HPDE6-E6E7 (cell line): ENCODE results near the gene EPHA2.
A peak's percentile ranks its signal among the peaks of the same experiment; 100 is the strongest.
"Not testable (repeated sequence)": the region's sequence is repeated elsewhere in the genome, so short reads cannot be mapped to it uniquely, and the experiment has no call there.

ENCODE experiments used
- DNase-seq: peaks from one replicate; pipeline ENCODE4 v3.0.0; 2011; ENCODE audit warnings: missing footprints; ENCODE audit errors: extremely low spot score

The EPHA2 gene

DNA sequence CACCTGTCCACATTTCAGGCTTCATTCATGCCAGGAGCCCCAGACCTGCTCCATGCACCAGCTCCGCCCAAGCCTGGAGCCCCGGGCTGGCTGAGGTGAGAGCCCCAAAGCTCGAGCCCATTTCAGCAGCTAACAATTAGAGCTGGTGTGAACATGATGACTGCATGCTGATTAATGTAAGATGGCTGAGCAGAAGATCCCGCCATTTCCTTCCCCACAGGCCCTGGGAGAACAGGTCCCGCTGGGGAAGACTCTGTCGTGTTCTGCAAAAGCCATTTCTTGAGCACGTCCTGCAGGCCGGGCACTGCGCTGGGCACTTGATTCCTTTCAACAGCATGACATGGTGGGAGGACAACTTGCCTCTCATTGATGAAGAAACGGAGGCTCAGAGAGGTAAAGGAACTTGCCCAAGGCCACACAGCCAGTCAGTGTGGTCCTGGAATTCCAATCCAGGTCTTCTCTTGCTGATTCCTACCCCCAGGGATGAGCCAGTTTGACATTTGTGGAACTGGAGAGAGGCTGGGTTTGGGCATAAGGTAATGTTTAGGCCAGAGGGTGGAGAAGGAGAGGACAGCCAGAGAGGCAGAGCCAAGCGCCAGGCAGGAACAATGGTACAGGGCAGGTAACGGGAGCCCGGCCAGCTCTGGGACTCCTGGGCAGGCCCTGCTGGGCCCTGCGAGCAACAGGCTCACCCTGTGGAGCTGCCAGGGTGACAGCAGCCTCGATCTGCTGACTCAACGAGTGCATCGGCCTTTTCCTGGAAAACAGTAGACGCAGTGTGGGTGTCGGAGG is 28.1 kb upstream of the EPHA2 start:
- no peak for DNase-seq

- DNase-seq, result peak; percentile 76
These were observed 27.3 kb upstream of the EPHA2 start for GRCh38 chr1:16183179-16183578.

DNA sequence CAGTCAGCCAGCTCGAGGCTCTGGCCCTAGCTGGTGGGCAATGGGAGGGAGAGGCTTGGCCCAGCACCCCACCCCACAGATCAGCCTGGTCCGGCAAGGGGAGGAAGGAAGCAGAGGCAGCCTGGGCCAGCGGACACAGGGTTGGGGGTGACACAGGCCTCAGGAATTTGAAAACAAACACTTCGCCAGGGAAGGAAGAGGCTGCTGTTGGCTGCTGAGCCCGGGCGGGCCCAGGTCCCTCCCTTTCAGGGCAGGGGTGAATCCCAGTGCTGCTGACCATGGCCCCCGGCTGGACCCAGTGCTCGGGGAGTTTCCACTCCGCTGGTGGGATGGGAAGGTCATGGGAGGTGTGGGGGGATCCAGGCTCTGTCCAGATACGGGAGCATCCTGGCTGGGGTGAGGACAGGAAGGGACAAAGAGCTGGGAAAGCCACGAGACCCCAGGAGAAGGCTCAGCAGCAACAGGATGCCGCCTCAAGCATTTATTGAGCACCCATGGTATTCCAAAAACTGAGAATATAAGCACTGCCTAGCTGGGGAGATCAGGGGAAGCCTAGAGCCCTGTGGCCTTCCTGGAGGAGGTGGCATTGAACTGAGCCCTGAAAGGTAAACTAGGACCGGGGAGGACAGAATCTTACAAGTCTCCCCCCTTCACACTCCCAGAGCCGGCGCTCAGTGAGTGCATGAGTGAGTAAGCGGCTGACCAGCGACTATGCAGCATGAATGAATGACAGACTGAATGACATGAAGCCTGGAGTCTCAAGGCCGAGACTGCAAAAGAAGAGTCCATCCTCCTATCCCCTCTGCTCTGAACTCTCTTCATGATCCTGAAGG is 26.2 kb upstream of the EPHA2 start:
- peak; percentile 72 for DNase-seq

DNA sequence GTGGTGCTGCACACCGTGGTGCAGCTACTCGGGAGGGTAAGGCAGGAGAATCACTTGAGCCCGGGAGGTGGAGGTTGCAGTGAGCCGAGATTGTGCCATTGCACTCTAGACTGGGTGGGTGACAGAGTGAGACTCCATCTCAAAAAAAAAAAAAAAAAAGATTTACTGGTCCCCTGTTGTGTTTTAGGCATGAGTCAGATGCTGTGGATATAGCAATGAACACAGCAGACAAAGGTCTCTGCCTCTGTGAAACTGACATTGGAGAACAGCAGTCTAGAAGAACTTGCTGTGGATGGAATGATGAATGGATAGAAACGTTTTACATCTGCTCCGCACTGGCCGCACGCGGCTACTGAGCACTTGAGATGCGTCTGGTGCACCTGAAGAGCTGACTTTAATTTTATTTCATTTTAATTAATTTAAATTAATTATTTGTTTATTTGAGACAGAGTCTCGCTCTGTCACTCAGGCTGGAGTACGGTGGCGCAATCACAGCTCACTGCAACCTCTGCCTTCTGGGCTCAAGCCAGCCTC is 24.5 kb upstream of the EPHA2 start:
- no peak for DNase-seq

GRCh38 chr1:16178596-16179497 is 23.0 kb upstream of the EPHA2 start:
- DNase-seq, result no peak

DNA sequence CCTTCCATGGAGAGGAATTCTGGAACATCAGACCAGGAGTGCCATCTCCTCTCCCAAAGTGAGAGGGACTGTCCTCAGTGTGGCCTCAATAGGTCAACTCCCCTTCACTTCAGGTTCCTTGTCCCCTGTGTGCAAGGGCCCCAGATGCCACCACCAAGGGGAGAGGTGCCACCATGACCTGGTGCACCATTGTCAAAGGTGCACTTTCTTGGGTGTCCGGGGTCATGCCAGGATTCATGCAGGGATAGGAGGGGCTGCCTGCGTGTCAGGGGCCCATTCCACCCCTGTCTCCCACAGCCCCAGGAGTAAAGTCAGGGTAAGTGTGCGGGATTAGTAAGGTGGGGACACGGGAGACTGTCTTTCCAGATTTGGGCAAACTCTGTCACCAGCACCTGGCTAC is 21.4 kb upstream of the EPHA2 start:
- no peak for DNase-seq

DNA sequence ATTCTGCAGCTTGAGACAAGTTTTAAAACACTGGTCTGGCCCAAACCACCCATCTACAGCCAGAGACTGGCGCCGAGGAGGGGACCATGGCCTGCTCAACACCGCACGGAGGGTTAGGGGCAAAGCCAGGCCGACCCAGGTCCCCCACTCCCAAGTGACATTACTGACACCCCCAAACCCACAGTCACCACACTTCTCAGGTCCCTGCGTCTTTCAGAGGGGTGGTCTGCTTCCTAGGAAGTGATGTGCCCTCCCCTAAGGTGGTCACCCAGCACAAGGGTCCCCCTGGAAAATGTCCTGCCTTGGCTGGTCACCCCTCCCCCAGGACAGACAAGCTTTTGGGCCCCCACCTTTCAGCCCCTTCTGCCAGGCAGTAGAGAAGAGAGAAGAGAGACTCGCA is 20.8 kb upstream of the EPHA2 start:
- no peak for DNase-seq

DNA sequence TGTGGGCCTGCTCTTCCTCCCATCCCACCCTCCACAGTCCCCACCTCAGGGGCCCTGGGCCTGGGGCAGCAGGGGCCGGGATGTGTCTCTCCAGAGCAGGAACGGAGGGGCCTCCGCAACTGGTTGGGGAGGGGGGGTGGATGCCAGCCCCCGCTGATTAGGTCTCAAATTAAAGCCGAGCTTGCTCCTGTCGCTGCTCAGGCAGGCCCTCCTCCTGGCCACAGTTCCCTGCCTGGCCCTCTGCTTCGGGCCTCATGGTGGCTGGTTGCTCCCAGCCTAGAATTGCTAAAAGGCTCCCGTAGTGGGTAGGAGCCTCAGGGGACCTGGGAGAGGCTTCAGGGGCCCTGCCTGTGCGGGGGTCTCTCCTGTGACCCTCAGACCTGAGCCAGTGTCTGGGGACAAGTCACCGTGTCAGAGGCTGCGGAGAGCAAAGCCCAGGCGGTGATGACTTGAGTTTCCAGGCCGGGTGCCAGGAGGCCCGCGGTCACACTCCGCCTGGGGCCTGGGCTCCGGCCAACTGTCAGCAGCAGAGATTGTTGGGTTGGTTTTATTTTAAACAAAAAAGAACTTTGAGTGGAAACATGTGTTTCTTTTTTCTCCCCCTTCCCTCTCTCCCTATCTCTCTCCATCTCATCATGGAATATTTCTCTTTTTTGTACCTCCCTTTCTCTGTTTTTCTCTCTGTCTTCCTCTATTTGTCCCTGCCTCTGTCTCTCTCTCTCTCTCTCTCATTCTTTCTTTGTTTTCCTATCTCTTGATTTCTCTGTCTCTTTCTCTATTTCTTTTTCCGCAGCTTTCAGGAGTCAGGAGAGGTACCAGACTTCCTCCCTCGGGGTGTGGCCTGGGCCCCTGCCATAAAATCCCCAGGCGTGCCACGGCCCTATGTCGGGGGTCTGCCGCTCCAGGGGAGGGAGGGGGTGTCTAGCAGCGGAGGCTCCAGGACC is 20.0 kb upstream of the EPHA2 start:
- no peak for DNase-seq

GRCh38 chr1:16174886-16175598 is 19.2 kb upstream of the EPHA2 start:
- no peak for DNase-seq

- DNase-seq, result no peak
These were observed 18.5 kb upstream of the EPHA2 start for GRCh38 chr1:16174261-16174868.

DNA sequence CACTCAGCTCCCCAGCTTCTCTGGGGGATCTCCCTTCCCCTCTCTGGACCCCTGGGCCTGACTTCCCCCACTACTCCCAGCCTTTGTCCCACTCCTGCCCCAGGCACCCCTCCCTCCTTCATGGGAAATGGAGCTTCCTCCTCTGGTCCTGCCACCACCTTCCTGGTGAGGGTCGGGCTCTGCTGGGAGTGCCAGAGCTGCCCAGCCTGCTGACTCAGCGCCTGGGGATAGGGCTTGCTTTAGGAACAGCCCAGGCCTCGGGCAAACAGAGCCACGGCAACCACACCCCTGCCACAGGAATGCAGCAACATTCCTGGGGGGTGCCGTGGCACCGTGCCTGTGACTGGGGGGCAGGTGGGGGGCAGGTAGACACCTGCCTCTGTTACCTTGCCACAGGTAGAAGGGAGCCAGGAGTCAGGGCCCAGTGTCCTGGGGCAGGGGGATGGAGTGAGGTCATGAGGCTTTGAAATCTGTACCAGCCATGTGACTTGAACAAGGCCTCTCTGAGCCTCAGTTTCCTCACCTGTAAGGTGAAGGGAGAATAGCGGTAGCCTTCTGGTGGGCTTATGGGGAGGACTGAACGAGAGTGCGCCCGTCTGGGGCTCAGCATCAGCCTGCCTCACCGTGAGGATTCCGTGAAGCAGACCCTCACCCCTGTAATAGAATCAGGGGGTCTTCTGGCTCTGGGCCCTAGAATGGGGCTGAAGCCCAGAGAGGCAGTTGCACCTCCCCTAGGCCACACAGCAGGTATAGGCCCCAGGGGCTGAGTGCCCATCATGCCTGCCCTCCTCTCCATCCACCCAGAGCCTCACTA is 17.8 kb upstream of the EPHA2 start:
- DNase-seq, result peak; percentile 92

DNA sequence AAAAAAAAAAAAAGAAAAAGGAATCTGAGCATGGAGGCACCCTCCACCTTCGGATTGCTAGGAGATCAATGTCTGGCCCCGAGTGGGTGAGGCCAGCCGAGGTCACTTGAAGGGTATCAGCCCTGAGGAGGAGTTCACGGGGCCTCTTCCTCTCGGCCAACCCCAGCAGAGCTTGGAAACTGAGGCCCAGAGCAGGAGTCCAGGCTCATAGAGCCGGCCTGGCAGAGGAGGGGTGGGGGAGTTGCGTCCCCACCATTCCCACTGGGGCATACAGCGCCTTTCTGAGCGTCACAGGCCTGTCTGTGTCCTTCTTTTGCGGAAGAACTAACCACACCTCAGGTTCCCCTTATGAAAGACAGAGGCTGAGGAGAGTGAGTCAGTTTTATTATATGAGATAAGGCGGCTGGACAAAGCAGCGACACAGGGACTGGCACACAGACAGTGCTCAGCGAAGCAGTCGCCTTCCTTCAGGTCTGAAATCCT is 17.1 kb upstream of the EPHA2 start:
- no peak for DNase-seq

DNA sequence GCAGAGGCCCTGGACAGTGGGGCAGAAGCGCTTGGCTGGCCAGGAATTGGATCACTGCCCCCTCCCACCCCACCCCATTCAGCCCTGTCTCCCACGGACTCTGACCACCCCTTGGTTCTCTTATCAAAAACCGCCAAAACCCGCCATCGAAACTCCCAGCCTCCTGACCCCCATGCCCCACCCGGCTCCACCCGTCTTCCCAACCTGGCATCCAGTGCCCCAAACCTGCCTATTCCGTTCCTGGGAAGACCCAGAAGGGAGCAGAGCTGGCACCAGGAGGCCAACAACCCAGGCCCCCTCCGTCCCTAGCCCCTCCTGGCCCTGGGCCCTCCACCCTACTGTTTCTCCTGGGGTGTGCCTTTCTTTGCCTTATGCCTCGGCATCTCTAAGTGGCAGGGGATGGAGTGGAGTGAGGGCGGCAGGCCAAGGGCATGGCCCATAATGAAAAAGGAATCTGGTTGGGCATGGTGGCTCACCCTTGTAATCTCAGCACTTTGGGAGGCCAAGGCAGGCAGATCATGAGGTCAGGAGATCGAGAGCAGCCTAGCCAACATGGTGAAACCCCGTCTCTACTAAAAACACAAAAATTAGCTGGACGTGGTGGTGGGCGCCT is 16.5 kb upstream of the EPHA2 start:
- DNase-seq, result no peak

GRCh38 chr1:16171314-16172151 is 15.7 kb upstream of the EPHA2 start:
- DNase-seq, result no peak

DNA sequence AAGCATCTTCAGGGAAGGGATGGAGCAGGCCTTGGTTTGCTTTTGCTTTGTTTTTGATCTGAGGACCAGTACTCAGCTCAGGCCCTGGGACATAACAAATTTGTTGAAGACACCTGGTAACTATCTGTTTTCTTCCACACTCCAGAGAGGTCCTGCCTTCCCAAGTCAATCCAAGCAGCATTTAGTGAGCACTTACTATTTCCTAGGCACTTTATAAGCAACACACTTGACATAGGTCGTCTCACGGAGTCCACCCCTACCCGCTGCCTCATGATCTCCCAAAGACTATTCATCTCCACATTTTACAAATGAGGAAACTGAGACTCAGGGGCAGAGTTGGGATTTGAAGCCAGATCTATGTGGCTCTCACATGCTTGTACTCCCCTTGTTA is 14.4 kb upstream of the EPHA2 start:
- DNase-seq, result no peak

DNA sequence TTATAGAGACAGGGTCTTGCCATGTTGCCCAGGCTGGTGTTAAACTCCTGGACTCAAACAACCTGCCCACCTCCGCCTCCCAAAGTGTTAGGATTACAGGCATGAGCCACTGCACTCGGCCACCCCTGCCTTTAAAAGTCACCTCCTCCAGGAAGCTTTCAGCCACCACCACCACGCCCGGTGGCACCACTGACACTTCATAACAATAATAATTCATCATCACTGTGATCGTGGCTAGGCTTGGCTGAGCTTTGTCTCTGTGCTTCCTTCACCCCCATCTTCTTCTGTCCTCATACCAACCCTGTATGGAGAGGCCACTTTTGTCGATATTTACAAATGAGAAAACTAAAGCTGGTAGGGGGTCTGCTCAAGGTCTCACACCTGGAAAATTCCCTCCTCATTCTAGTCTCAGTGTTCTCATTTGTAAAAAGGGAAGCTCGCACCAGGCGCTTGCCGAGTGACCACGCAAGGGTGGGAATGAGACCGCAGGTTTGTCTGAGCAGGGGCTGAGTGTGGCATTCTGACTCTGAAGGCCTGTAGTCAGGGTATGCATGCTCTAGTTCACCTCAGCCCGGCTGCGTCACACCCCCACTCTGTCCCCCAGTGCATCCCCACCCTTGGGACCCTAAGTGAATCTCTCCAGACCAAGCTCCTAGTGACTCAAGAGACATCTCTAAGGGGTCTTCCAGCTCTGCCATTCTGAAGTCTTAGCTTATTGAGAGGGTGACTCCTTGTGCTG is 12.9 kb upstream of the EPHA2 start:
- no peak for DNase-seq

DNA sequence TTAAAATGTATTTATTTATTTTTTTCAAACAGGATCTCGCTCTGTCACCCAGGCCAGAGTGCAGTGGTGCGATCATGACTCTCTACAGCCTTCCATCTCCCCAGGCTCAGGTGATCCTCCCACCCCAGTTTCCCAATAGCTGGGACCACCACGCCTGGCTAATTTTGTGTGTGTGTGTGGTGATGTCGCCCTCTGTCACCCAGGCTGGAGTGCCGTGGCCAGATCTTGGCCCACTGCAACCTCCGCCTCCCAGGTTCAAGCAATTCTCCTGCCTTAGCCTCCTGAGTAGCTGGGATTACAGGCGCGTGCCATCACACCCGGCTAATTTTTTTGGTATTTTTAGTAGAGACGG is 12.3 kb upstream of the EPHA2 start:
- DNase-seq, result not testable (repeated sequence)
